RWPE2 (cell line): Measurements from ENCODE around the gene WDR86.

Source experiments
- ATAC-seq: fragments of 200-7000 bp; cut with Tn5 transposase; 3 replicates; pipeline ENCODE4 v1.9.1; 2021; ENCODE audit warnings: low read depth
- DNase-seq: peaks from one replicate; pipeline ENCODE4 v3.0.0-alpha.2; 2020; ENCODE audit warnings: low spot score
- H3K27ac ChIP-seq: fragments of 450-650 bp; 2 replicates; pipeline ENCODE4 v1.5.1; 2017; ENCODE audit warnings: mild to moderate bottlenecking; ENCODE audit not compliant: poor library complexity, severe bottlenecking
- H3K27me3 ChIP-seq: fragments of 250-450 bp; sonication (Bioruptor Pico); 2 replicates; pipeline ENCODE4 v1.5.1; 2021; ENCODE audit warnings: mild to moderate bottlenecking, moderate library complexity; ENCODE audit not compliant: insufficient read depth, poor library complexity, severe bottlenecking
- H3K36me3 ChIP-seq: fragments of 250-450 bp; sonication (Bioruptor Pico); 2 replicates; pipeline ENCODE4 v1.5.1; 2020; ENCODE audit warnings: low read depth, mild to moderate bottlenecking, moderate library complexity
- H3K4me1 ChIP-seq: fragments of 250-450 bp; sonication (Bioruptor Pico); 2 replicates; pipeline ENCODE4 v1.5.1; 2021; ENCODE audit warnings: mild to moderate bottlenecking, moderate library complexity; ENCODE audit not compliant: insufficient read depth, poor library complexity, severe bottlenecking
- H3K4me3 ChIP-seq: fragments of 250-450 bp; sonication (Bioruptor Pico); 2 replicates; pipeline ENCODE4 v1.5.1; 2021; ENCODE audit warnings: mild to moderate bottlenecking, moderate library complexity; ENCODE audit not compliant: severe bottlenecking
- H3K9me3 ChIP-seq: fragments of 250-450 bp; sonication (Bioruptor Pico); 2 replicates; pipeline ENCODE4 v1.5.1; 2021; ENCODE audit warnings: mild to moderate bottlenecking, moderate library complexity; ENCODE audit not compliant: severe bottlenecking
- TF ChIP-seq, protein P1 (sequence below): fragments of 450-650 bp; IDR thresholded peaks from one replicate; pipeline ENCODE4 v1.5.1; 2017; ENCODE audit warnings: mild to moderate bottlenecking, moderate library complexity; ENCODE audit not compliant: poor library complexity, severe bottlenecking

Gene WDR86

DNA sequence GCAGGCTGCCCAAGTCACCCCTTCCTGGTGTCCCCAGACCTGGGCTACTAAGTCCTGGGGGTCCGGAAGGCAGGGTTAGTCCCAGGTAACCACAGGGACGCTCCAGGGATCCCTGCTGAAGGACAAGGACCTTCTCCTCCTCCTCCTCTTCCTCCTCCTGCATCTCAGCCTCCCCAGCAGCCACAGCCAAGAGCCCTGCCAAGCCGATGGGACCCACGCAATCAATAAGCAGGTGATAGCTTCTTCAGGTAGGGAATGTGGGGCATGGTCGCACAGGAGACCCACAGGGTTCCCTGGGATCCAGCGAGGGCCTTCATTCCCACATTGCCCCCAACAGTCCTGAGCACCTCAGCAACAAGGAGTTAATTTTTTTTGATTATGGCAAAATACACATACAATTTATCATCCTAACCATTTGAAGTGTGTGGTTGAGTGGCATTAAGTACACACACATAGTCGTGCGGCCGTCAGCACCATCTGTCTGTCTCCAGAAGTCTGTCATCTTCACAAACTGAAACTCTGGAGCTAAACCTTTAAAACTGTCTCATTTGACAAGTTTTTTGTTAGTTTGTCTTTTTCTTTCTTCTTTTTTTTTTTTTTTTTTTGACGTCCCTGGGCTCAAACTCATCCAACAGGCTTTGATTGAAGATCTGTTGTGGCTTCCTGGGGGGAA, 18.0 kb upstream of the WDR86 start:
- no peaks in the 10 kb centered on the region for H3K27me3 ChIP-seq
- no peaks in the 10 kb centered on the region for H3K9me3 ChIP-seq
- TF ChIP-seq, protein P1, sequence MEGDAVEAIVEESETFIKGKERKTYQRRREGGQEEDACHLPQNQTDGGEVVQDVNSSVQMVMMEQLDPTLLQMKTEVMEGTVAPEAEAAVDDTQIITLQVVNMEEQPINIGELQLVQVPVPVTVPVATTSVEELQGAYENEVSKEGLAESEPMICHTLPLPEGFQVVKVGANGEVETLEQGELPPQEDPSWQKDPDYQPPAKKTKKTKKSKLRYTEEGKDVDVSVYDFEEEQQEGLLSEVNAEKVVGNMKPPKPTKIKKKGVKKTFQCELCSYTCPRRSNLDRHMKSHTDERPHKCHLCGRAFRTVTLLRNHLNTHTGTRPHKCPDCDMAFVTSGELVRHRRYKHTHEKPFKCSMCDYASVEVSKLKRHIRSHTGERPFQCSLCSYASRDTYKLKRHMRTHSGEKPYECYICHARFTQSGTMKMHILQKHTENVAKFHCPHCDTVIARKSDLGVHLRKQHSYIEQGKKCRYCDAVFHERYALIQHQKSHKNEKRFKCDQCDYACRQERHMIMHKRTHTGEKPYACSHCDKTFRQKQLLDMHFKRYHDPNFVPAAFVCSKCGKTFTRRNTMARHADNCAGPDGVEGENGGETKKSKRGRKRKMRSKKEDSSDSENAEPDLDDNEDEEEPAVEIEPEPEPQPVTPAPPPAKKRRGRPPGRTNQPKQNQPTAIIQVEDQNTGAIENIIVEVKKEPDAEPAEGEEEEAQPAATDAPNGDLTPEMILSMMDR, result no peak
- ATAC-seq (no peak), DNase-seq (no peak)
- H3K27ac ChIP-seq, result no peak overlapping the region
- no peak overlapping the region for H3K4me3 ChIP-seq
- no peaks in the 10 kb centered on the region for H3K36me3 ChIP-seq
- H3K4me1 ChIP-seq, result peaks cover 11% of the 10 kb centered on the region

DNA sequence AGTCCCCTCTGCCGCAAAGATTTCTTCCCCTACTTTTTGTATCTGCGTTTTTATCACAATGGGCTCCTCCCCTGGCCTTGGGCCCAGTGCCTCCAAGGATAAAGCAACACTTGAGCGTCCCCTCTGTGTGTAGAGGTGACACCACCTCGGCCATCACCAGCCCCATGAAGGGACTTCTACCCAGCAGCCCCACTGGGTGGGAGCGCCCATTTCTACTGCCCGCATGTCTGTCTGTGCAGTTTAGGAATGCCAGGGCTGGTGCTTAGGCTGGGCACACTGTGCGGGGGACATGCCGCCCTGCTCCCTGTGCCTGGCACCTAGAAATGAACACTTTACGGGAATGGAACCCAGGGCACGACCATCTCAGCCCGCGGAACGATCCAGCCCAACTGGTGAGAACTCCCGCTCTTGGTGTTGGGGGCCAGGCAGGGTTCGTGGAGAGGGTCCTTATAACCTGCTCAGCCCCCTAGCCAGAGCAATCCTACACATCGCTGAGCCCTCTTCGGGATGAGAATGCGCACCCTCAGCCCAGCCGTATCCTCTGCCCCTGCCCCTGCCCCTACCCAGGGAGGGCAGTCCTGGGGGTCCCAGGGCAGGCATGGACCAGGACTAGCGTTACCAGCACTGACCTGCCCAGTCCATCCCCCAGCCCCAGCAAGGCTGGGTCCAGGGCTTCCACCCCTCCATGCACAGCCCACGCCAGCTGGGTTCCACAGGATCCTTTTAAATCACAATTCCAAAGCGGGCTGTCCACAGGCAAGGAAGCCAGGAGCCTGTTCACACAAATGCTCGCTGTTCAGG, 17.3 kb upstream of the WDR86 start:
- Histone ChIP-seq H3K4me3 (no peak overlapping the region), H3K27me3 (no peaks in the 10 kb centered on the region), H3K4me1 (peaks cover 11% of the 10 kb centered on the region), H3K9me3 (no peaks in the 10 kb centered on the region), H3K36me3 (no peaks in the 10 kb centered on the region), H3K27ac (no peak overlapping the region)
- TF ChIP-seq, protein P1, result no peak
- no peak for ATAC-seq
- no peak for DNase-seq

DNA sequence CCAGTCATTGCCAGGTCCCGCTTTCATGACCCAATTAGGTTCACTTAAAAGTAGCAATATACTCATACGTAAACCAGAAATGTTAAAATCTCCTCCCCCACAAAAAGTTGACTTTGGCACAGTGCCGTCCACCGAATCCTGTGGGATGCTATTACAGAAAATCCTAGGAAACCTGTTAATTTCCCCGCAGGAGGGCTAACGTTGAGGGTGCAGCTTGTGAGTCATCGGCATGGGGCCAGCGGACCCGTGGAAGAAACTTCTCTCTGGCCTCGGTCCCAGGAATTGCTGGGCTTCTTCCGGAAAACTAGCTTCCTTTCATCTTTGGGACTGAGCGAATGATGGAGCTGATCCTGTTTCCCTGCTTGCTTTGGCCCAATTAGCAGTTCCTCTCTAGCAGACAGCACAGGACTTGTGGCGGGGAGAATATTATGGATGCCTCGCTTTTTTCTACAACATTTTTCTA, 16.6 kb upstream of the WDR86 start:
- H3K27ac ChIP-seq, result no peak overlapping the region
- H3K27me3 ChIP-seq, result no peaks in the 10 kb centered on the region
- ATAC-seq, result peak; percentile 71
- H3K4me1 ChIP-seq, result peaks cover 11% of the 10 kb centered on the region
- no peaks in the 10 kb centered on the region for H3K9me3 ChIP-seq
- DNase-seq, result no peak
- no peak overlapping the region for H3K4me3 ChIP-seq
- H3K36me3 ChIP-seq, result no peaks in the 10 kb centered on the region
- TF ChIP-seq, protein P1, result no peak

DNA sequence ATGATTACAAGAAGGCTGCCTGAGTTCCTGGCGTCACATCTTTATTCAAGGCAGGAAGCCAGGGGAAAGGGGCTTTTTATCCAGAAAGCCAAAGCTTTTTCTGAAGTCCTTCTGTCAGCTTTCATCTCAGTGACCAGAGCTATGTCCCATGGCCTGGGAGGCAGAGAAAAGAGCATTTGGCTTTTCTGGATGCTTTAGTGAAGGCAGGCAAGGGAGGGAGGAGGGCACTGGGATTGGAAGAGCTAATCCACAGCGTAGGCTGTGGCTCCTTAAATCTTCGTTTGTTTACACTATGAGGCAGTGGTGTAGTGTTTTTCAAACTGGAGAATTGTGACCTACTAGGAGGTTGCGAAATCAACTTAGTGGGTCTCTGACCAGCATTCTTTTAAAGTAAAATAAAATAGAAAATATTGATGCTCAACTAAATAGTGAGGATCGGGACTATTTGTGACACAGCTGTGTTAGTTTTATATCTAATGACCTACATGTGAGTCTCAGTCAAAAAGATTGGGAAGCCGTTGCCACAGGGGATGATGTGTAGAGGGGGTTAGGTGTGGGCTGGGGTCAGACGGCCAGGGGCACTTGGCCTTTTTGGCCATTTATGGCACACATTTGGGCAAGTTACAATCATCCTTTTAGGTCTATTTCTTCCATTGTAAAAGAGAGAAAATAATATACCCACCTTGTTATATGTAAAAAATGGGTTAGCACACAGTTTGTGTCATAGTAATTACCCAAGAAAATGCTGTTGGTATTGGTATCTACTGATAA, 16.0 kb upstream of the WDR86 start:
- Histone ChIP-seq H3K4me3 (no peak overlapping the region), H3K9me3 (no peaks in the 10 kb centered on the region), H3K4me1 (peaks cover 11% of the 10 kb centered on the region), H3K27ac (no peak overlapping the region), H3K27me3 (no peaks in the 10 kb centered on the region), H3K36me3 (no peaks in the 10 kb centered on the region)
- TF ChIP-seq, protein P1, result no peak
- DNase-seq (no peak), ATAC-seq (peak; percentile 27; the same call in 1 of the 3 replicates)
